ENCODE results near the gene DUS3L. TPM values are rescaled to one million over a fixed set of nuclear protein-coding genes. Genes with fewer than 3 reads are reported as not detected.

Gene DUS3L
- total and polyA plus RNA-seq, 2 of the 8 experiments (the other 6 are each of a cell fraction or from before 2014, with no cell fraction given) = 37.6 to 39.1 TPM

DNA sequence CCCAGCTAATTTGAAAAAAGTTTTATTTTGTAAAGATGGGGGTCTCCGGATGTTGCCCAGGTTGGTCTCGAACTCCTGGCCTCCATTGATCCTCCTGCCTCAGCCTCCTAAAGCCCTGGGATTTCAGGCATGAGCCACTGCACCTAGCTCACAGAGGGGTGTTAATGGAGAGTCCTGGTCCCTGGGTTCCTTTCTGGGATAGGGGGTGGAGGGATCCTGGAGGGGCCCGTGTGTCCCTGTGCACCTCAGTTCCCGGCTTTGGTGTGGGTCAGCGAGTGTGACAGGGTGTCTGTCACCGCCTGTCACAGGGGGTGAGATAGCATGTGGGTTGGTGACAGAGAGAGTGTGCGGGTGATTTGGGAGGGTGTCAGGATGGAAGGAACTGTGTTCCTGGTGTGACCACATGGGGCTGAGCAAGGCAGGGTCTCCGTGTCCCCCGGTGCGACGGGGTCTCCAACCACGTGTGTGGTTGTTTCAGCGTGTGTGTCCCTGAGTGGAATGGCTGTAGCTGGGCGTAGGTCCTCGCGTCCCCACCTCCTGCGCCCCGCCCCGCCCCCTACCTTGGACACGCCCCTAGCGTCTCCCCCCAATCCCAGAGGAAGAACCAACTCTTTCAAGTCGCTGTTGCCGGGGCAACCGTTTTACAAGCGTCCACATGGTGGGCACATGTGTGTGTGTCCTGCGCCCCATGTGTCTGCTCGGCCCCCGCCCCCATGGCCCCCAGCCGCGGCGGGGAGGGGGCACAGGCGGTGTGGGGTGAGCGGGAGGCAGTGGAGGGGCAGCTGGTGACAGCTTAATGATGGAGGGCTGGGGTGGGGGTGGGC, 11.0 kb upstream of the DUS3L start:
- Histone ChIP-seq H2BK15ac (ENCODE audit: low read length) (no peak overlapping the region), H3K18ac (ENCODE audit: extremely low read depth, low read length) (no peak overlapping the region), H2AFZ (ENCODE audit: low read length) (no peak overlapping the region), H3K4me3 (ENCODE audit: extremely low read depth in 1 of 4, insufficient read depth in 2 of 4, low read depth in 3 of 4, low read length in 4 of 4) (no peak overlapping the region), H3K23ac (ENCODE audit: insufficient read length) (no peak overlapping the region), H3K27ac (ENCODE audit: low read depth, low read length) (no peak overlapping the region), H2BK120ac (replicated peaks; ENCODE audit: low read depth, low read length) (no peak overlapping the region), H4K5ac (ENCODE audit: insufficient read length, low read depth, low read length) (no peak overlapping the region), H3K14ac (ENCODE audit: insufficient read length) (no peak overlapping the region), H2AK5ac (ENCODE audit: low read depth, low read length) (no peak overlapping the region), H4K8ac (ENCODE audit: extremely low read depth, insufficient read depth, low read length) (peak overlapping the region; percentile 85; the same call in 1 of the 2 replicates), H3K9ac (replicated peaks in 1 of 4; ENCODE audit: extremely low read depth in 1 of 4, low read depth in 3 of 4, low read length in 3 of 4) (no peak overlapping the region), H3K36me3 (ENCODE audit: control insufficient read depth in 2 of 4, insufficient read depth in 4 of 4, low read length in 3 of 4) (no peaks in the 10 kb centered on the region), H3K9me3 (ENCODE audit: insufficient read depth in 2 of 2, low read depth in 1 of 2, low read length in 1 of 2) (no peaks in the 10 kb centered on the region), H3K79me1 (ENCODE audit: low read depth, low read length) (peaks cover 2% of the 10 kb centered on the region; the same call in 1 of the 2 replicates), H4K91ac (replicated peaks; ENCODE audit: insufficient read length, low read length) (no peak overlapping the region), H2BK20ac (ENCODE audit: low read length) (peak overlapping the region; percentile 18; the same call in 1 of the 2 replicates), H4K20me1 (replicated peaks in 1 of 2; ENCODE audit: control insufficient read depth in 1 of 2, insufficient read depth in 2 of 2, low read length in 2 of 2) (peaks cover 0 to 5% of the 10 kb centered on the region in 2 experiments), H3K79me2 (ENCODE audit: control insufficient read depth in 1 of 2, insufficient read depth in 2 of 2, low read length in 2 of 2) (no peaks in the 10 kb centered on the region; a peak in 1 of 4 replicates), H3K27me3 (replicated peaks in 1 of 4; ENCODE audit: control insufficient read depth in 3 of 4, extremely low read depth in 1 of 4, insufficient read depth in 3 of 4, low read length in 3 of 4) (peaks cover 2 to 16% (median 8%) of the 10 kb centered on the region in 4 experiments; a peak in 6 of 7 replicates), H3K4ac (replicated peaks; ENCODE audit: insufficient read length, low read depth, low read length) (peak overlapping the region; percentile 53), H3K4me2 (ENCODE audit: insufficient read depth in 1 of 2, low read depth in 2 of 2, low read length in 2 of 2) (peak overlapping the region; percentile 18 to 62; a peak in 3 of 4 replicates), H3K4me1 (replicated peaks in 1 of 4; ENCODE audit: control insufficient read depth in 3 of 4, insufficient read depth in 4 of 4, low read length in 3 of 4) (peaks cover 0 to 18% (median 10%) of the 10 kb centered on the region in 4 experiments; a peak in 5 of 7 replicates), H3K23me2 (ENCODE audit: low read depth, low read length) (peaks cover 7% of the 10 kb centered on the region), H2BK12ac (ENCODE audit: low read depth, low read length) (no peak overlapping the region), H2BK5ac (ENCODE audit: low read depth, low read length) (0 out of 2 replicates have a peak overlapping the region, but pooled peaks have one; percentile 60), H3K56ac (replicated peaks; ENCODE audit: insufficient read length, low read depth, low read length) (no peak overlapping the region)
- WGBS, 2 experiments (ENCODE audit: extremely low coverage in 1 of 2, insufficient coverage in 1 of 2, insufficient read length in 1 of 2, insufficient replicate concordance in 2 of 2, low coverage in 1 of 2, low lambda C conversion rate in 2 of 2, missing lambda C conversion rate in 1 of 2) = 32% methylated on average over 30 of the region's 33 CpGs; no CpG with 5 or more reads in 1 of the 2 experiments
- DNase-seq (ENCODE audit: low read depth in 1 of 2, low spot score in 2 of 2) (peak in 1 of 2 experiments; percentile 84), FAIRE-seq (no peak)
- TF ChIP-seq RAD21 (IDR thresholded peaks at IDR 0.05 in 1 of 2, conservative IDR thresholded peaks at IDR 0.05 in 1 of 2; ENCODE audit: low read depth in 2 of 2, low read length in 2 of 2) (no peak), SIN3A (conservative IDR thresholded peaks at IDR 0.05 in 1 of 2, IDR thresholded peaks at IDR 0.05 in 1 of 2; ENCODE audit: low read depth in 1 of 2, low read length in 2 of 2) (peak in 1 of 2 experiments; percentile 82; a peak in 2 of 4 replicates), KDM5A (IDR thresholded peaks at IDR 0.05; ENCODE audit: low read length) (no peak), GTF2F1 (IDR thresholded peaks at IDR 0.05; ENCODE audit: borderline replicate concordance, low read depth, low read length) (no peak), KDM4A (IDR thresholded peaks at IDR 0.05; ENCODE audit: low read depth, low read length, severe bottlenecking) (no peak), RXRA (IDR thresholded peaks at IDR 0.05; ENCODE audit: insufficient read depth, low read depth, low read length) (no peak)
- TF ChIP-seq, protein P1, sequence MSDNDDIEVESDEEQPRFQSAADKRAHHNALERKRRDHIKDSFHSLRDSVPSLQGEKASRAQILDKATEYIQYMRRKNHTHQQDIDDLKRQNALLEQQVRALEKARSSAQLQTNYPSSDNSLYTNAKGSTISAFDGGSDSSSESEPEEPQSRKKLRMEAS (IDR thresholded peaks at IDR 0.05) = peak; percentile 87
- TF ChIP-seq, protein P2, sequence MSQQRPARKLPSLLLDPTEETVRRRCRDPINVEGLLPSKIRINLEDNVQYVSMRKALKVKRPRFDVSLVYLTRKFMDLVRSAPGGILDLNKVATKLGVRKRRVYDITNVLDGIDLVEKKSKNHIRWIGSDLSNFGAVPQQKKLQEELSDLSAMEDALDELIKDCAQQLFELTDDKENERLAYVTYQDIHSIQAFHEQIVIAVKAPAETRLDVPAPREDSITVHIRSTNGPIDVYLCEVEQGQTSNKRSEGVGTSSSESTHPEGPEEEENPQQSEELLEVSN (IDR thresholded peaks at IDR 0.05) = no peak
- POLR2A ChIA-PET (ENCODE audit: partially characterized antibody) = interaction anchor here (1.5 to 3.0 kb wide), 2 partner anchors 11 to 26 kb away, joined by 7 to 12 read pairs; partner anchors contain the start of gene DUS3L
- CTCF ChIA-PET (ENCODE audit: partially characterized antibody) = interaction anchor here (0.6 to 1.4 kb wide), 3 partner anchors 26 to 217 kb away, joined by 3 to 5 read pairs (median 4); no protein-coding TSS in a partner anchor
